ENCODE measurements around the gene MAOB.
"Not testable (repeated sequence)": the region's sequence is repeated elsewhere in the genome, so short reads cannot be mapped to it uniquely, and the experiment has no call there.

The MAOB gene

DNA sequence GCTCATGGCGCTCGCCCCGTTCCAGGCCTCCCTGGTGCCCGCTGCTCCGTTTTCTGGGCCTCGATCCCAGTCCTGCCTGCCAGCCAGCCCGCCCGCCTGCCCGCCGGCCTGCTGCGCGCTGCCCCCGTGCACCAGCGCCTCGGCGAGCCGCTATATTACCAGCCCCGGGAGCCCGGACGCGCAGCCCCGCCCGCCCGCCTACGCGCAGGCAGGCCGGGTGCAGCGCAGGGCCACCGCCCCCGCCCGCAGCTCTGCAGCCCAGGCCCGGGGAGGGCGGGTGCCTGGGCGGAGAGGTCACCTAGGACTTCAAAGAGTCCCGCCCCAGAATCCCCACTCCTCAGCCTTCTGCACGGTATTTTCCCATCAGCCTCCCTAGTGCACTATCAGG, at the start of gene MAOB:
TSS of gene MAOB (minus strand) at position 157 of the 388 bp plus-strand sequence. CDS start at position 6, 151 bp downstream.
- DNase-seq = peak; percentile 47

DNA sequence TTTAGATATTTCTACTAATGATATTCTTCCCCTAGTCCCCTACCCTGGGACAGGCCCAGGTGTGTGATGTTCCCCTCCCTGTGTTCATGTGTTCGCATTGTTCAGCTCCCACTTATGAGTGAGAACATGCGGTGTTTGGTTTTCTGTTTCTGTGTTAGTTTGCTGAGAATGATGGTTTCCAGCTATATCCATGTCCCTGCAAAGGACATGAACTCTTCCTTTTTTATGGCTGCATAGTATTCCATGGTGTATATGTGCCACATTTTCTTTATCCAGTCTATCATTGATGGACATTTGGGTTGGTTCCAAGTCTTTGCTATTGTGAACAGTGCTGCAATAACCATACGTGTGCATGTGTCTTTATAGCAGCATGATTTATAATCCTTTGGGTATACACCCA, 39.8 kb upstream of the MAOB start:
- not testable (repeated sequence) for DNase-seq

DNA sequence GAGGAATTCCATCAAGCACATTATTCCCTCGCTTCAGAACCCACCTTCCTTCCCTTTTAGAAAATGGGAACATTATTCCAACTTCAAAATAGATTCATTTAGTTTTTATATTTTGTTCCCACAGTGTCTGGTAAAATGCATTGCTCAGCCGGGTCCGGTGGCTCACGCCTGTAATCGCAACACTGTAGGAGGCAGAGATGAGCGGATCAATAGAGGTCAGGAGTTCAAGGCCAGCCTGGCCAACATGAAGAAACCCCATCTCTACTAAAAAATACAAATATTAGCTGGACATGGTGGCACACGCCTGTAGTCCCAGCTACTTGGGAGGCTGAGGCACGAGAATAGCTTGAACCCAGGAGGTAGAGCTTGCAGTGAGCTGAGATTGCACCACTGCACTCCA, 28.5 kb upstream of the MAOB start:
- not testable (repeated sequence) for DNase-seq

DNA sequence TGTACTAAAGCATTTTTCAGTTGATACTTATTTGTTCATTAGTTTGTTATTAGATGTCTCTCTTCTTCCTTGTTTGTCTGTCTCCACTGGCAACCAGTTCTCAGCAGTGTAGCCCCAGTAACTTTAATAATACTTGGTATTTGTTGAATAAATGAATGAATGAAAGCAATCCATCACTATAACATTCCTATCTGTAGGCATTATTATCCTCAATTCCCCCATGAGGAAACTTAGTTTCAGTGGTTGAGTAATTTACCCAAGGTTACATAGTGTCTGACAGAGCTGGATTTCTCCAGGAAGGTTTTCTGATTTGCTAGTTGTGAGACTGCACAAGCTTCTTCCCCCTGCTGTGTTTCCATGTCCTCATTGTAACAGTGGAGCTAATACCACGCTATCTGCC, 27.8 kb upstream of the MAOB start:
- no peak for DNase-seq

DNA sequence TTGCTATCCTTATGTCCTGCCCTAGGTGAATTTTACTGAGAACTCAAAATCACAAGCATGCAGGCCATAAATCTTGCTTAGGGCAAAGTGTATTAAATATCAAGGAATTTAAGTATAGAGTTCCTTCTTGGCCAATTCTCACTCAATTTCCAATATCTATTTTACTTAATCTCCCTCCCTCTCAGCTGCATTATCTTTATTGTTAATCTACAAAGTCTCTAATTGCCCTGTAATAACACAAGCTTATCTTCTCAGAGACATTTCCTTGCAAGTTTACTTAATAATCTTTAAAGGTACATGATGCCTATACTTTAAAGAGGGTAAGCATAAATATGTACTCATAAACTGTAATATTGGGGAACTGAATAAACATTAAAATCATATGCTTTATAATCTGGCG, 26.9 kb upstream of the MAOB start:
- DNase-seq = no peak

- no peak for DNase-seq
Measured at GRCh38 chrX:43899878-43900815, 17.9 kb upstream of the MAOB start.

DNA sequence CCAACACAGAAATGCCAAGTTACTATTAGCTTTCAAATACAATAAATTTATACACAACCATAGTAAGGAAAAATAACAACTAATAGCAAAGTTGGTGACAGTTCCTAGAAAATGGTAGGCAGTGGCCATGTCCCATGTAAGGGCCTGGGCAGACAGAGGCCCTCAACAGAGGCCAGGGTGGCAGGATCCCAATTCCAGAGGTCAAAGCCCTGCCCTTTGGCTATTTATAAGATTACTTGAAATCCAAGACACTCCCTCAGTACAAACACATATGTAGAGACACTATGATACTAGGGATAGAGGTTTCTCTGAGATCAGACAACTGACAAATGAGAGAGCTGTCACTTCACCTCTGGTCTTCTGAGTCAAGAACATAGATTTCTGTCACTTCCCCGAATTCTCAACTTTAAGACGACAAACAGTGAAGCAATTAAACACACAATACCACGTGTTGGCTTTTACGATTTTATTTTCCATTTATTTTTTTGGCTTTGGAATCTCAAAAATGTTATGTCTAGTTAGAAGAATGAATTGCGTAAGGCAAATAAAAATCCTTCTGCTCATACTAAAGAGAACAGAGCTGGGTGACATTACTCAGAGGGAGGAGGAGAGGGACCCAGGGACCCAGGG, 16.3 kb upstream of the MAOB start:
- DNase-seq = no peak

GRCh38 chrX:43897290-43897689, 15.0 kb upstream of the MAOB start:
- no peak for DNase-seq

DNA sequence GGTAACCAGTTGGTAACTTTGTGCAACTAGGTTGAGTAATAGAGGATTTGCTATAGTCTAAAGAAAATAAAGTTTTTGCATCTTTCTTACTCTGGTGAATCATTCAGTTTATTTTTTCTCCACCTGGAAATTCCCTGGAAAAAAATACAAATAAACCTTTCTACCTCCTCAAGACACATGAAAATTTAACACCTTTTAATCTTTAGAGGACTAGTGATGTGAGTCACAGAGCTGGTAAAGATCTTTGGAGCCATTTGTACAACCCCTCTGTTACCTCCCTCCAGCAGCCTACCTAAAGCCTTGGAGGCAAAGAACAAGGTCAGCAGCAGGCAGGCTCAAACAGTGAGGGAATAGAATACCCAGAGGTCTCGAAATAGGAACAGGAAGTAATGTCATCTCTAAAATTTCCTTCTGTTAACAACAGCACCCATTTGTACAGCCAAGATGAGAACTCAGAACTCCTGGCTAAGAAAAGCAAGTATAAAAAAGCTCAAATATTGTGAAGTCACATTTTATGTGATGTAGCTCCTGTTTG, 10.2 kb upstream of the MAOB start:
- no peak for DNase-seq

- no peak for DNase-seq
Measured at GRCh38 chrX:43885617-43886016, 3.4 kb upstream of the MAOB start.

DNA sequence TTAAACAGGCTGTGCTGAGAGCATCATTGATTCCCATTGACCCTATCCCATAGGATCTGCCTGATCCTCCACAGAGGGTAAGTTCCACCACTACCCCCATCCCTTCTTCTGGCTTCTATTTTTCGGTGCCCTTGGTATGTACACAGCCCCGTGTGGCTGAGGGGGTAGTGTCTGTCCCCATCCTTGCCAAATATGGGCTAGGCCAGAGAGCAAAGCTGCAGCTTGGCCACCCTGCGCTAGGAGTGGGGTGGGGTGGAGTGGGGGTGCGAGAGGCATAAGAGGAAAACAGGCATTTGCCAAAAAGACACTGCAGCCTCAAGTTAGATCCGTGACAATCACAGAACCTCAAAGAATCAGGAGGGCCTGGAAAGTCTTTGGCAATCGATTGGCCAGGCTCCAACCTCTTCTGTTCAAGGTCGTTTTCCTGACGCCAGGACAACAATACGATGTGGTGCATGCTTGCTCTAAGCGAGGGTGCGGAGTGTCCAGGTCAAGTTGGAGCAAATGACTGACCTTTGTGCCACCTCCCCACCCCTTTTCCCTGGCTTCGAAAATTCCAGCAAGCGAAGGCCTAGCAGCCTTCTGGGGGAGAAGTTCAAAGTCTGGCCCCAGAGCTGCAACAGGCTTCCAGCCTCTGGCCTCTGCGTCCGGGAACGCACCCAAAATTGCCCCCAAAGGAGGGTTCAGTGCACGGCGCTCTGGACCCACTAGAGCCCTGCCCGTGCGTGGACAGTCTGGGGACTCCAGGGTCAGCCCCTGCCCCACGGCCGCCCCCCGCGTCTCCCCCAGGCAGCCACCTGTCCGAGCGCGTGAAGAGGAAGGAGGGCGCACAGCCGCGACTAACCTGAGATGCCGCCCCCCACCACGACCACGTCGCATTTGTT, 598 bp downstream of the MAOB start:
- no peak for DNase-seq

DNA sequence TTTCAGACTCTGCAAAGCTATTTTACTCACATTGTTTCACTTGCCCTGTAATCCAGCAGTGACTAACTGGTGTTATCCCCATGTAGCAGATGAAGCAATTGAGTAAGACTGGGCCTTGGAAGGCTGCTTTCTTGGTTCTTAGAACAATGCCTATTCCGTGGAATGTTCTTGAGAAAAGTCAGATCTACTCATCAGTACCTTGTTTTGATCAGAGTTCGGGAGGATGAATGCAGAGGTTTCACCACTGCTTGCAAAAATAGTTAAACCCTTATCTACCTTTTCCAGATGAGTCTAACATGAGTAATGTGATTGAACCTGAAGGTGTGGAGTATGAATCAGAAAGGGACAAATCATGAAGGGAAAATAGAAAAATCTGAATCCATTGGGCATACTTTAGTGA, 1.8 kb downstream of the MAOB start:
- DNase-seq = no peak

DNA sequence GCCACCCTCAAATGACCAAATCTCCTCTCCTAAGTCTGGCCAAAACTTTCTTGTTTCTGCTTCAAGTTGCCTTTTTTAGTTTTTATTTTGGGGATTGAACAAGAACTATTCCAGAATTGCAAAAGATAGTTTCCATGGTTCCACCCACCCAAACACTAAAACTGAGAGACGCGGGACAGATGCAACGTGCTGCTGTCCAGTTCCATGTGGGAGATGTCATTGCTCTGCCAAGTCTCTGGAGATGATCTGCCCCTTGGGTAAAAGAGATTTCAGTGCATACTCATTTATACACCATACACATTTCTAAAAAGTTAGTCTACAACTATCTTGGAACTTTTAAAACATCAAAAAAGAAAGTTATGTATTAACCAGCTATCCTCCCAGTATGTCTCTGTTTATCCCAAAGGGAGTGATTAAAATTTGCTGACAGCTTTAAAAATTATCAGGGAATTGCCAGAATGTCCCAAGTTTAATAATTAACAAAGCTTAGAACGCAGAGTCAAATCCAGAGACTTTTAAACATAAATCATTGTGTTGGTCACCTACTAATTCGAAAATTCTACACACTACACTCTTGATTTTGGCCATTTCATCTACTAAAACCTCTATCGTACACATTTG, 3.2 kb downstream of the MAOB start:
- no peak for DNase-seq

DNA sequence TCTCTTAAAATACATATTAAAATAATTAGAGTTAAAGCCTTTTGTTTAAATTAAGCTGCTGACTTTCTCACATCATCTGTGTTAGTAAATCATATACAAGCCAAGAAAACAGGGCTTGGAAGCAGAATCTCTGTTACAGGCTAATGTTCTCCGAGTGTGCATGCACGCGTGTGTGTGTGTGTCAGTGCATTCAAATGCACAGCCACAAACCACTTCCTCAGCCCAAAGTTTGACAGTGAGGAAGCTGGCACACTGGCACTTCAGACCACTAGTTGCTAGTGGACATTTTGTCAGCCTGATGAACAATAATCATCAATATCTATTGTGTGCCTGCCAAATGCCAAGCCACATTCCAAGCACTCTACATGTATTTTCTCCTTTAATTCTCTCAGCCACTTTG, 5.6 kb downstream of the MAOB start:
- DNase-seq = no peak

DNA sequence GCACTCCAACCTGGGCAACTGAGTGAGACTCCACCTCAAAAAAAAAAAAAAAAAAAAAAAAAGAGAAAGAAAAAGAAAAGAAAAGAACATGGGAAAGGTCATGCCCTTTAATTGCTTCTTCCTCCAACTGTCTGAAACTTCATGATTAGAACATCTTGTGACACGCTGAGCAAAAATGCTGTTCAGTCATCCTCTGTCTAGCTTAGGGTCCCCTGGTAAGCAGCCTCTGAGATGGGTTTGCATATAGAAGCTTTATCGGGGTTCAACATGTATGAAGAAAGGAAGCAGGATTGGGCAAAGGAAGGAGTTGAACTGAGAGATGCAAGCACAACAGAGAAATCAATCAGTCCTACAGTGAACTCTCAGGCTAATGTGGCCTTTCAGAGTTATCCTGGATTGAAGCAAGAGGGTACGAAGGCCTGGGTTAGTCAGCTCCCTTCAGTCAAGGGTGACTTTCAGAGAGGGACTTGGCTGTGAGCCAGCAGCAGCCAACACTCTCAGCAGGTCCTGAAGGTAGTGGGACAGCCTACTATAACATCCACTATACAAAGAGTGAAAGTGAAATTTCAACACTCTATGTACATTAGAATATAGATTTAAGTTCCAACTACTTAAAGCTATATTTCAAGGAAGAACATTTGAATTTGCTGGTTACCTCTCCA, 11.4 kb downstream of the MAOB start:
- no peak for DNase-seq

DNA sequence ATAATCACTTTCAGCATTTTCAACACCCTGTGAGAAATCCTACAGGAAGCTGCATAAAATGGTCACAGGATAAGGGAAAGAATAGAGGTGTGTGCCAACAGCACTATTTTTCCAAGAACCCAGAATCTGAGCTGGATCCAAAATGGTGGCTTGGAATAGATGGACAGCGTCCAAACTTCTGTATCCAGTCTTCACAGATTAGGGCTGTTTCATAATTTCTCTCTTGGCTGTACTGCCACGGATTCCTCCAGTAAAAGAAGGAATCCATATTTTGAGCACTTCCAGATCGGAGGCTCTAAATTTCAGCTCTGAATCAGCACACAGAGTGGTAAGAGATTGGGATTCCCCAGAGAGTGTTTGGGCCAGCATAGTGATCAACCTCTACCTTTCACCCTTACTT, 12.2 kb downstream of the MAOB start:
- no peak for DNase-seq

- no peak for DNase-seq
Measured at GRCh38 chrX:43868791-43869190, 13.5 kb downstream of the MAOB start.

- DNase-seq = no peak
Measured at GRCh38 chrX:43866423-43866822, 15.8 kb downstream of the MAOB start.

- no peak for DNase-seq
Measured at GRCh38 chrX:43865791-43866190, 16.5 kb downstream of the MAOB start.

DNA sequence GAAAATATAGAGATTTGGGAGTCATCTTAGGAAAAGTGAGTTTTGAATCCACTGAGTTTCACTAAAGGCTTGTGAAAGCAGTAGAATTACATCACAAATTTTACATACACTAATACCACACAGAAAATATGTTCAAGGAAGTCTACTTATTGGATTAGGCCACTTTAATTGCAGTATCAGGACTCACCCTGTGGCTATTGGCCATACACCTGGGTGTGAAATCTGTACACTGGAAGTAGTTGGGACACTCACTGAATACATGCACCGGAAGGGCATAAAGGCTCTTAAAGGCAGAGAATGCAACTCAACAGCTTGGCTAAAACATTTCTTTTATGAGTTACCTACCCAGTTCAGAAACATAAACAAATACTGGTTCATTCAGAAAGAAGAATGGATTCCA, 19.8 kb downstream of the MAOB start:
- no peak for DNase-seq

DNA sequence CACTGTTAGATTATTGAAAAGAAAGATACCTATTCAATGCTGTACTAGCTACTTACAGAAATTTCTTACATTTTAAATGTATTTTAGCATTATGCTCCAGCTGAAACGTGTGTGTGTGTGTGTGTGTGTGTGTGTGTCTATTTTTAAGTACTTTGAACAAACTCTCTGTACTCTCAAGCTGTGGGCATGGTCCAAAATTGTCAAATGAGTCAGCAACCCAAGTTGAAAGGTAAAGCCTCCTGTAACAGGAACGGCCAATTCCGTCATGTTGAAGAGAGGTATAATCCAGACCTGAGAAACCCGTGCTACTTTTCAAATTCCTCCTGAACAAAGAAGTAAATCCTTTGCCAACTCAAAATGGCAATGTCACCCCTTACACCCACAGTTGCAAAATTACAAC, 20.5 kb downstream of the MAOB start:
- DNase-seq = no peak
